H9 (cell line): ENCODE data around the gene USP13. TPM values are rescaled to one million over a fixed set of nuclear protein-coding genes. Genes with fewer than 3 reads are reported as not detected.

Experiments
- DNase-seq: peaks from one replicate; pipeline ENCODE4 v3.0.0-alpha.2; 2017
- H2AFZ ChIP-seq: one replicate; pipeline ENCODE4 v1.6.1; 2013; ENCODE audit warnings: mild to moderate bottlenecking, low read length, control low read depth, moderate library complexity
- H2AK5ac ChIP-seq: 2 replicates; pipeline ENCODE4 v1.6.1; 2013; ENCODE audit warnings: low read length, control low read depth, mixed read lengths; ENCODE audit not compliant: insufficient read length
- H2BK120ac ChIP-seq: one replicate; pipeline ENCODE4 v1.6.1; 2013; ENCODE audit warnings: low read depth, mild to moderate bottlenecking, low read length, control low read depth, inconsistent platforms; ENCODE audit not compliant: poor library complexity, severe bottlenecking
- H2BK12ac ChIP-seq: 2 replicates; pipeline ENCODE4 v1.6.1; 2013; ENCODE audit warnings: low read length, control low read depth, mixed read lengths, low read depth; ENCODE audit not compliant: insufficient read length
- H2BK15ac ChIP-seq: 2 replicates; pipeline ENCODE4 v1.6.1; 2013; ENCODE audit warnings: low read depth, low read length, control low read depth
- H2BK20ac ChIP-seq: one replicate; pipeline ENCODE4 v1.6.1; 2013; ENCODE audit warnings: low read depth, mild to moderate bottlenecking, low read length, control low read depth, inconsistent platforms; ENCODE audit not compliant: poor library complexity, severe bottlenecking
- H2BK5ac ChIP-seq: 2 replicates; pipeline ENCODE4 v1.6.1; 2013; ENCODE audit warnings: low read length, control low read depth, mixed read lengths; ENCODE audit not compliant: insufficient read length
- H3K14ac ChIP-seq: 2 replicates; pipeline ENCODE4 v1.6.1; 2013; ENCODE audit warnings: low read length, control low read depth; ENCODE audit not compliant: insufficient read depth
- H3K18ac ChIP-seq: 2 replicates; pipeline ENCODE4 v1.6.1; 2013; ENCODE audit warnings: low read depth, mild to moderate bottlenecking, mixed read lengths, low read length, control low read depth; ENCODE audit not compliant: insufficient read length
- H3K23ac ChIP-seq: 2 replicates; pipeline ENCODE4 v1.6.1; 2013; ENCODE audit warnings: low read length, control low read depth, mixed read lengths, low read depth; ENCODE audit not compliant: insufficient read length
- H3K23me2 ChIP-seq: 2 replicates; pipeline ENCODE4 v1.6.1; 2013; ENCODE audit warnings: low read depth, mild to moderate bottlenecking, mixed read lengths, low read length, control low read depth; ENCODE audit not compliant: insufficient read length, poor library complexity, severe bottlenecking
- H3K27ac ChIP-seq: 2 replicates; pipeline ENCODE4 v1.5.1; 2013; ENCODE audit warnings: low read length, control low read depth, mixed read lengths, low read depth; ENCODE audit not compliant: insufficient read length
- H3K27me3 ChIP-seq: 2 replicates; pipeline ENCODE4 v1.6.1; 2013; ENCODE audit warnings: low read length, control low read depth, inconsistent platforms; ENCODE audit not compliant: insufficient read depth
- H3K4ac ChIP-seq: 2 replicates; pipeline ENCODE4 v1.6.1; 2013; ENCODE audit warnings: low read depth, mild to moderate bottlenecking, control low read depth, inconsistent platforms, low read length, moderate library complexity
- H3K4me1 ChIP-seq: 2 replicates; pipeline ENCODE4 v1.6.1; 2013; ENCODE audit warnings: low read length, control low read depth, inconsistent platforms; ENCODE audit not compliant: insufficient read depth
- H3K4me2 ChIP-seq: 2 replicates; pipeline ENCODE4 v1.6.1; 2013; ENCODE audit warnings: low read length, control low read depth, mixed read lengths; ENCODE audit not compliant: insufficient read length, insufficient read depth
- H3K56ac ChIP-seq: 2 replicates; pipeline ENCODE4 v1.6.1; 2013; ENCODE audit warnings: low read depth, mild to moderate bottlenecking, mixed read lengths, low read length, control low read depth; ENCODE audit not compliant: insufficient read length
- H3K79me1 ChIP-seq: 2 replicates; pipeline ENCODE4 v1.6.1; 2013; ENCODE audit warnings: low read depth, mild to moderate bottlenecking, moderate library complexity, low read length, control low read depth, inconsistent platforms; ENCODE audit not compliant: insufficient read depth, poor library complexity, severe bottlenecking
- H3K79me2 ChIP-seq: 2 replicates; pipeline ENCODE4 v1.6.1; 2013; ENCODE audit warnings: low read length, control low read depth, inconsistent platforms; ENCODE audit not compliant: insufficient read depth
- H3K9ac ChIP-seq: 2 replicates; pipeline ENCODE4 v1.6.1; 2013; ENCODE audit warnings: low read length, control low read depth, mixed read lengths; ENCODE audit not compliant: insufficient read length; ENCODE audit errors: extremely low read depth
- H3K9me3 ChIP-seq: one replicate; pipeline ENCODE4 v1.6.1; 2013; ENCODE audit warnings: low read depth, low read length, inconsistent platforms; ENCODE audit not compliant: control insufficient read depth
- H3T11ph ChIP-seq: one replicate; pipeline ENCODE4 v1.6.1; 2013; ENCODE audit warnings: mild to moderate bottlenecking, low read length, control low read depth, inconsistent platforms
- H4K20me1 ChIP-seq: one replicate; pipeline ENCODE4 v1.6.1; 2013; ENCODE audit not compliant: control insufficient read depth, insufficient read length, insufficient read depth
- H4K5ac ChIP-seq: 2 replicates; pipeline ENCODE4 v1.6.1; 2013; ENCODE audit warnings: low read depth, mild to moderate bottlenecking, mixed read lengths, low read length, control low read depth; ENCODE audit not compliant: insufficient read length
- H4K8ac ChIP-seq: replicated peaks from 2 replicates; pipeline ENCODE4 v1.6.1; 2013; ENCODE audit warnings: low read length, control low read depth, mixed read lengths, low read depth; ENCODE audit not compliant: insufficient read length
- H4K91ac ChIP-seq: 2 replicates; pipeline ENCODE4 v1.6.1; 2013; ENCODE audit warnings: low read depth, mild to moderate bottlenecking, moderate library complexity, mixed read lengths, low read length, control low read depth; ENCODE audit not compliant: insufficient read length
- H3K27ac Mint-ChIP-seq, 3 experiments: 2 replicates in 2 of 3; 3 replicates in 1 of 3; pipeline ENCODE4 v1.8.0; 2020 to 2021; ENCODE audit warnings: mixed read lengths in 3 of 3, mild to moderate bottlenecking in 1 of 3, moderate library complexity in 1 of 3
- H3K27me3 Mint-ChIP-seq: 2 replicates; pipeline ENCODE4 v1.8.0; 2021; ENCODE audit warnings: low read depth, mild to moderate bottlenecking, moderate library complexity, mixed read lengths
- H3K36me3 Mint-ChIP-seq, 3 experiments: 2 replicates in 2 of 3; 3 replicates in 1 of 3; pipeline ENCODE4 v1.8.0; 2020 to 2021; ENCODE audit warnings: low read depth in 3 of 3, mixed read lengths in 3 of 3; ENCODE audit not compliant: insufficient read depth in 1 of 3
- H3K4me1 Mint-ChIP-seq, 2 experiments: 2 replicates each; pipeline ENCODE4 v1.8.0; 2020; ENCODE audit warnings: mixed read lengths in 2 of 2
- H3K4me3 Mint-ChIP-seq, 2 experiments: 2 replicates in 1 of 2; 3 replicates in 1 of 2; pipeline ENCODE4 v1.8.0; 2020 to 2021; ENCODE audit warnings: mild to moderate bottlenecking in 2 of 2, mixed read lengths in 2 of 2, moderate library complexity in 1 of 2
- H3K9me3 Mint-ChIP-seq, 2 experiments: 2 replicates in 1 of 2; 3 replicates in 1 of 2; pipeline ENCODE4 v1.8.0; 2020; ENCODE audit warnings: mild to moderate bottlenecking in 2 of 2, mixed read lengths in 2 of 2, moderate library complexity in 1 of 2
- CTCF ChIP-seq: fragments of 200-600 bp; sonication (generic); conservative IDR thresholded peaks from 3 replicates; pipeline ENCODE4 v1.8.0; 2021; ENCODE audit warnings: antibody characterized with exemption, mild to moderate bottlenecking
- WGBS: extraction: QIAGEN DNeasy Blood & Tissue Kit; methylation state at CpG from one replicate; pipeline ENCODE4 v1.1.7; 2013; ENCODE audit warnings: missing lambda C conversion rate, low lambda C conversion rate, mixed read lengths; ENCODE audit not compliant: insufficient read length; ENCODE audit errors: extremely low coverage; 5-methylcytosine and 5-hydroxymethylcytosine counted together
- total RNA-seq: library from RNA; stranded (reverse); gene quantifications from 2 replicates; pipeline ENCODE4 v1.2.1, GENCODE V29; 2021

Gene USP13
- total RNA-seq, 1 experiment from 2014 or later = 26.7 TPM

- peaks cover 33 to 38% of the 10 kb centered on the region in 2 experiments for H3K4me1 Mint-ChIP-seq
- Histone ChIP-seq H2BK20ac (no peak overlapping the region), H3K4me1 (no peaks in the 10 kb centered on the region), H3K27ac (no peak overlapping the region), H2BK12ac (no peak overlapping the region), H3K23ac (no peak overlapping the region), H3K27me3 (no peaks in the 10 kb centered on the region), H3K23me2 (peaks cover 16% of the 10 kb centered on the region), H2BK120ac (no peak overlapping the region), H4K5ac (no peak overlapping the region), H3T11ph (no peak overlapping the region), H3K79me2 (peaks cover 21% of the 10 kb centered on the region; the same call in 1 of the 2 replicates), H3K18ac (no peak overlapping the region), H3K9me3 (no peaks in the 10 kb centered on the region), H2BK15ac (no peak overlapping the region), H3K4ac (no peak overlapping the region), H4K20me1 (no peaks in the 10 kb centered on the region), H2BK5ac (no peak overlapping the region), H4K91ac (no peak overlapping the region), H3K4me2 (no peak overlapping the region), H2AFZ (no peak overlapping the region), H3K14ac (no peak overlapping the region), H2AK5ac (no peak overlapping the region), H3K9ac (no peak overlapping the region), H4K8ac (no peak overlapping the region), H3K56ac (no peak overlapping the region), H3K79me1 (no peaks in the 10 kb centered on the region)
- no peak for TF ChIP-seq CTCF
- WGBS = no CpG with 5 or more reads among the region's 2 CpGs
- no peak overlapping the region for H3K27ac Mint-ChIP-seq
- no peak for DNase-seq
- peak overlapping the region in 1 of 2 experiments; percentile 40; a peak in 1 of 5 replicates for H3K4me3 Mint-ChIP-seq
- no peaks in the 10 kb centered on the region for H3K27me3 Mint-ChIP-seq
- H3K36me3 Mint-ChIP-seq = peaks cover 5 to 18% (median 13%) of the 10 kb centered on the region in 3 experiments; a peak in 5 of 7 replicates
- no peaks in the 10 kb centered on the region for H3K9me3 Mint-ChIP-seq
These were observed 2.4 kb downstream of the USP13 start for GRCh38 chr3:179655236-179655635.
